GM12891 (cell line): Measurements from ENCODE around the gene GATAD2A.

Experiments
- POLR2A ChIP-seq: IDR thresholded peaks from 2 replicates; pipeline ENCODE4 v1.6.1; 2011; ENCODE audit warnings: low read depth, low read length, control low read depth
- POLR2AphosphoS5 ChIP-seq: IDR thresholded peaks from 2 replicates; pipeline ENCODE4 v1.6.1; 2011; ENCODE audit warnings: low read depth, low read length, control low read depth
- SPI1 ChIP-seq: IDR thresholded peaks from 2 replicates; pipeline ENCODE4 v1.6.1; 2011; ENCODE audit warnings: low read depth, low read length, control low read depth

DNA sequence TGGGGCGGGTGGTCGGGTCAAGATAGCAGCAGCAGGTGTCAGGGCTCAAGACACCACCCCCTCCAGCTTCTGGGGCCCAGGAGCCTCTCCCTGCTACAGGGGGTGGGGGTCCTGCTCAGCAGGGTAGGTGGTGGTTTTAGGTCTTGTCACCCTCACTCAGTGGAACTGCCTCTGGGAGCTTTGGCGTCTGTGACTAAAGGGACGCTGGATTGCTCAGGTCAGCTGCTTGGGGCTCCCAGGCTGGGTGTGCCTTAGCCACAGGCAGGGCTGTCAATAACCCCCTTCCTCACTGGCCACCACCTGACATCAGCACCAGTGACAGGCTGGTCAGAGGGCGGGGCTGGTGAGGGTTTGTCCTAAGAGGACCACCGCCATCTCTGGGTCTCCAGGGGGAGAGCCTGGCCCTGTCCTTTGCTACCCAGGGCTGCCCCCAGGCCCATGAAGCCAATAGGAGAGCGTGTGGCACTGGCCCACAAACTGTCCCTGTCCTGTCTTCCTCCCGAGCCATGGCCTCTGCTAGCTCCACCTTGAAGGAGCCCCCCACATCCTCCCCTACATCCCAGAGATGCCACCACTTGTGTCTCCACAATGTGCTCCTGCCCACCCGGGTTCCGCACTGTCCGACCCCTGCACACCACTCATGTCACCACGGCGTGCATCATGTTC, 48.4 kb upstream of the GATAD2A start:
- TF ChIP-seq POLR2AphosphoS5 (no peak), SPI1 (no peak), POLR2A (no peak)
